Neural crest cell (in vitro differentiated cells): ENCODE measurements around the gene SIAH3. TPM values are rescaled to one million over a fixed set of nuclear protein-coding genes. Genes with fewer than 3 reads are reported as not detected.

Source experiments
- DNase-seq: peaks from one replicate; pipeline ENCODE4 v3.0.0; 2021; ENCODE audit warnings: low read depth, mixed read lengths, low spot score
- H3K27ac Mint-ChIP-seq: one replicate; pipeline ENCODE4 v1.8.0; 2021; ENCODE audit warnings: mild to moderate bottlenecking, mixed read lengths; ENCODE audit not compliant: unreplicated experiment
- H3K27me3 Mint-ChIP-seq: 2 replicates; pipeline ENCODE4 v1.8.0; 2021; ENCODE audit warnings: low read depth, mild to moderate bottlenecking, mixed read lengths
- H3K36me3 Mint-ChIP-seq: 2 replicates; pipeline ENCODE4 v1.8.0; 2021; ENCODE audit warnings: low read depth, mild to moderate bottlenecking, mixed read lengths
- H3K4me1 Mint-ChIP-seq: 2 replicates; pipeline ENCODE4 v1.8.0; 2021; ENCODE audit warnings: mixed read lengths
- H3K4me3 Mint-ChIP-seq: one replicate; pipeline ENCODE4 v1.8.0; 2021; ENCODE audit warnings: mild to moderate bottlenecking, mixed read lengths
- H3K9me3 Mint-ChIP-seq: 2 replicates; pipeline ENCODE4 v1.8.0; 2021; ENCODE audit warnings: mixed read lengths
- CTCF ChIP-seq: fragments of 200-600 bp; sonication (generic); conservative IDR thresholded peaks from 2 replicates; pipeline ENCODE4 v1.5.0; 2021; ENCODE audit warnings: antibody characterized with exemption, mild to moderate bottlenecking
- total RNA-seq: library from RNA; stranded (reverse); gene quantifications from 2 replicates; pipeline ENCODE4 v1.2.1, GENCODE V29; 2021

SIAH3 gene
- total RNA-seq, 1 donor from 2014 or later: 0.42 TPM

GRCh38 chr13:45892513-45892912 is 41.0 kb upstream of the SIAH3 start:
- Mint-ChIP-seq H3K36me3 (no peaks in the 10 kb centered on the region), H3K27ac (no peak overlapping the region), H3K4me3 (no peak overlapping the region), H3K27me3 (no peaks in the 10 kb centered on the region), H3K4me1 (peaks cover 21% of the 10 kb centered on the region), H3K9me3 (no peaks in the 10 kb centered on the region)
- DNase-seq: no peak
- TF ChIP-seq CTCF: no peak

- Mint-ChIP-seq H3K4me1 (peaks cover 19% of the 10 kb centered on the region), H3K27me3 (no peaks in the 10 kb centered on the region), H3K4me3 (no peak overlapping the region), H3K27ac (no peak overlapping the region), H3K36me3 (no peaks in the 10 kb centered on the region), H3K9me3 (no peaks in the 10 kb centered on the region)
- no peak for DNase-seq
- no peak for TF ChIP-seq CTCF
Measured at GRCh38 chr13:45889590-45890243, 38.2 kb upstream of the SIAH3 start.

GRCh38 chr13:45886466-45886865 is 34.9 kb upstream of the SIAH3 start:
- H3K36me3 Mint-ChIP-seq: no peaks in the 10 kb centered on the region
- DNase-seq: no peak
- no peaks in the 10 kb centered on the region for H3K9me3 Mint-ChIP-seq
- H3K4me3 Mint-ChIP-seq: no peak overlapping the region
- no peaks in the 10 kb centered on the region for H3K27me3 Mint-ChIP-seq
- TF ChIP-seq CTCF: no peak
- peaks cover 34% of the 10 kb centered on the region for H3K4me1 Mint-ChIP-seq
- H3K27ac Mint-ChIP-seq: no peak overlapping the region

GRCh38 chr13:45885194-45885593 is 33.6 kb upstream of the SIAH3 start:
- Mint-ChIP-seq H3K27ac (no peak overlapping the region), H3K4me3 (no peak overlapping the region), H3K9me3 (no peaks in the 10 kb centered on the region), H3K4me1 (peaks cover 32% of the 10 kb centered on the region), H3K36me3 (no peaks in the 10 kb centered on the region), H3K27me3 (no peaks in the 10 kb centered on the region)
- no peak for DNase-seq
- TF ChIP-seq CTCF: no peak

GRCh38 chr13:45882626-45883025 is 31.1 kb upstream of the SIAH3 start:
- no peak overlapping the region for H3K4me3 Mint-ChIP-seq
- H3K4me1 Mint-ChIP-seq: peaks cover 27% of the 10 kb centered on the region
- H3K36me3 Mint-ChIP-seq: no peaks in the 10 kb centered on the region
- no peaks in the 10 kb centered on the region for H3K27me3 Mint-ChIP-seq
- no peak for DNase-seq
- H3K9me3 Mint-ChIP-seq: no peaks in the 10 kb centered on the region
- no peak overlapping the region for H3K27ac Mint-ChIP-seq
- TF ChIP-seq CTCF: no peak
